SK-N-SH (cell line): ENCODE data around the gene ZNF138. TPM values are rescaled to one million over a fixed set of nuclear protein-coding genes. Genes with fewer than 3 reads are reported as not detected.
A peak's percentile ranks its signal among the peaks of the same experiment; 100 is the strongest.

Experiments
- CTCF ChIA-PET: fragments of 300-600, 350-600 bp; formaldehyde crosslinking; extraction: SDS; loops from one replicate; lab custom pipeline; 2021; lab: Yijun Ruan, JAX
- POLR2A ChIA-PET: fragments of 350-600 bp; sonication (Branson Sonifier 250); formaldehyde crosslinking; extraction: SDS; loops from one replicate; lab custom pipeline; 2020; ENCODE audit warnings: antibody characterized with exemption, inconsistent platforms; lab: Yijun Ruan, JAX
- DNase-seq: peaks from one replicate; pipeline ENCODE4 v3.0.0; 2012
- H2AFZ ChIP-seq: fragments of 200-600 bp; sonication (generic); 2 replicates; pipeline ENCODE4 v1.8.1; 2016; ENCODE audit warnings: antibody characterized with exemption, mild to moderate bottlenecking, low read depth
- H3F3A ChIP-seq: fragments of 200-600 bp; sonication (generic); replicated peaks from 2 replicates; pipeline ENCODE3; 2016; ENCODE audit warnings: antibody characterized with exemption, mild to moderate bottlenecking; ENCODE audit not compliant: insufficient read depth
- H3K27ac ChIP-seq, 2 experiments: fragments of 200-500 bp in 1 of 2; fragments of 200-600 bp in 1 of 2; sonication (Bioruptor generic) in 1 of 2; sonication (generic), shearing (Covaris generic) in 1 of 2; 2 replicates each; pipeline versions ENCODE4 v1.5.1 to v1.6.1; 2014 to 2016; ENCODE audit warnings: low read depth in 2 of 2, inconsistent platforms in 1 of 2, low read length in 1 of 2, mild to moderate bottlenecking in 1 of 2, mixed read lengths in 1 of 2
- H3K27me3 ChIP-seq: fragments of 200-600 bp; sonication (generic), shearing (Covaris generic); 2 replicates; pipeline ENCODE4 v1.6.1; 2016; ENCODE audit warnings: mixed run types; ENCODE audit not compliant: insufficient read depth
- H3K36me3 ChIP-seq, 2 experiments: fragments of 200-500 bp in 1 of 2; fragments of 200-600 bp in 1 of 2; sonication (Bioruptor generic) in 1 of 2; sonication (generic) in 1 of 2; replicated peaks in 1 of 2; 2 replicates each; pipeline versions ENCODE3 to v1.5.1; 2014 to 2016; ENCODE audit warnings: low read length in 1 of 2, mild to moderate bottlenecking in 1 of 2; ENCODE audit not compliant: insufficient read depth in 2 of 2, control insufficient read depth in 1 of 2
- H3K4me1 ChIP-seq, 2 experiments: fragments of 200-500 bp in 1 of 2; fragments of 200-600 bp in 1 of 2; sonication (Bioruptor generic) in 1 of 2; sonication (generic), shearing (Covaris generic) in 1 of 2; 2 replicates each; pipeline versions ENCODE4 v1.5.1 to v1.6.1; 2014 to 2016; ENCODE audit warnings: low read depth in 1 of 2, low read length in 1 of 2, mixed run types in 1 of 2; ENCODE audit not compliant: insufficient read depth in 2 of 2, control insufficient read depth in 1 of 2
- H3K4me2 ChIP-seq: fragments of 200-600 bp; sonication (generic), shearing (Covaris generic); 2 replicates; pipeline ENCODE4 v1.6.1; 2017; ENCODE audit warnings: mixed run types
- H3K4me3 ChIP-seq, 2 experiments: fragments of 200-500 bp in 1 of 2; fragments of 200-600 bp in 1 of 2; sonication (Bioruptor generic) in 1 of 2; sonication (generic), shearing (Covaris generic) in 1 of 2; 2 replicates each; pipeline versions ENCODE4 v1.5.1 to v1.8.1; 2014 to 2016; ENCODE audit warnings: low read depth in 2 of 2, inconsistent platforms in 1 of 2, low read length in 1 of 2, mild to moderate bottlenecking in 1 of 2, mixed read lengths in 1 of 2, moderate library complexity in 1 of 2
- H3K79me2 ChIP-seq: fragments of 200-600 bp; sonication (generic); 2 replicates; pipeline ENCODE4 v1.8.1; 2017; ENCODE audit warnings: mild to moderate bottlenecking; ENCODE audit not compliant: insufficient read depth
- H3K9ac ChIP-seq: fragments of 200-600 bp; sonication (generic); 2 replicates; pipeline ENCODE4 v1.6.1; 2017; ENCODE audit warnings: mixed run types
- H3K9me2 ChIP-seq: fragments of 200-600 bp; sonication (generic); 2 replicates; pipeline ENCODE4 v1.6.1; 2017; ENCODE audit warnings: mixed run types
- H3K9me3 ChIP-seq: fragments of 200-600 bp; sonication (generic); 2 replicates; pipeline ENCODE4 v1.6.1; 2017; ENCODE audit warnings: mixed run types, mild to moderate bottlenecking, moderate library complexity
- H4K20me1 ChIP-seq: fragments of 200-600 bp; sonication (generic); 2 replicates; pipeline ENCODE4 v1.6.1; 2017; ENCODE audit warnings: mild to moderate bottlenecking, mixed run types; ENCODE audit not compliant: insufficient read depth
- CTCF ChIP-seq: fragments of 200-600 bp; sonication (generic); IDR thresholded peaks from 2 replicates; pipeline ENCODE4 v1.6.1; 2017; ENCODE audit warnings: antibody characterized with exemption, mild to moderate bottlenecking, moderate library complexity
- GABPA ChIP-seq: IDR thresholded peaks from 2 replicates; pipeline ENCODE4 v1.4.0; 2012; ENCODE audit warnings: low read depth, mild to moderate bottlenecking
- GATA2 ChIP-seq: sonication (generic); formaldehyde crosslinking; IDR thresholded peaks from 2 replicates; pipeline ENCODE4 v1.5.0; 2020; ENCODE audit warnings: mild to moderate bottlenecking, missing genetic modification reagents
- NFIC ChIP-seq: IDR thresholded peaks from 2 replicates; pipeline ENCODE4 v1.4.0; 2012; ENCODE audit warnings: borderline replicate concordance
- NRF1 ChIP-seq: IDR thresholded peaks from 2 replicates; pipeline ENCODE4 v1.6.1; 2012; ENCODE audit warnings: low read depth, mild to moderate bottlenecking, low read length
- PBX3 ChIP-seq: IDR thresholded peaks from 2 replicates; pipeline ENCODE4; 2012
- POLR2AphosphoS5 ChIP-seq: IDR thresholded peaks from 2 replicates; pipeline ENCODE4 v1.6.1; 2012; ENCODE audit warnings: low read depth, low read length
- RFX5 ChIP-seq: IDR thresholded peaks from 2 replicates; pipeline ENCODE4 v1.6.1; 2012; ENCODE audit warnings: mild to moderate bottlenecking, improper control_type of control experiment, low read length
- WGBS: methylation state at CpG from one replicate; pipeline ENCODE4 v1.1.6; 2017; ENCODE audit warnings: low lambda C conversion rate; 5-methylcytosine and 5-hydroxymethylcytosine counted together
- polyA plus RNA-seq, 3 experiments: library from polyadenylated mRNA; depleted of rRNA; stranded (reverse); fragments of >200 nt; gene quantifications; 2 replicates each; pipeline ENCODE4 v1.2.3, GENCODE V29; 2012
- TF ChIP-seq, protein P1 (sequence below): IDR thresholded peaks from 2 replicates; pipeline ENCODE4 v1.4.0; 2012; ENCODE audit warnings: low read depth, borderline replicate concordance

Gene ZNF138
- polyA plus RNA-seq, 1 of the 3 experiments (the other 2 are of a cell fraction) = 4.9 TPM

DNA sequence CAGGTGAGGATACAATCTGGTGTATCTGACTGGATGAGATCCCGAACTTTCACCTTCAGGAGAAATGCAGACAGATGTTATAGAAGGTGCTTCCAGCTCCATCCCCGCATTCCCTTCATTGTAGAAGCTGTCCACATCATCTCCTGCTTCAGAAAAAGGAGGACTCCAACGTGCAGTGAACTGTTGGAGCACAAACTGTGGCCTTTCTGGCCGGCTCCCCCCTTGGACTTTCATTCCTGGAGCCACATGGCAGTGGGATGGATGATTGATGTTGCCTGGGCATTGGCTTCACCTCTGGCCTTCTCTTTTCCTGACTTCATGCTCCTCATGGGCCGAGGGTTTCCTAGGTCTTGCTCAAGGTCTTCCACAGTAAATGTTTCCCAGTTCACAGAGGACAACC is 79.3 kb downstream of the ZNF138 start:
- 19% methylated on average over 5 of the region's 5 CpGs for WGBS
- no peak for TF ChIP-seq NRF1
- no peaks in the 10 kb centered on the region for H3K36me3 ChIP-seq
- peaks cover 9% of the 10 kb centered on the region; the same call in 1 of the 2 replicates for H3K27me3 ChIP-seq
- H4K20me1 ChIP-seq = no peaks in the 10 kb centered on the region
- ChIA-PET POLR2A (no interaction called here), CTCF (no interaction called here)
- no peak overlapping the region for H3K9ac ChIP-seq
- peak overlapping the region in 1 of 2 experiments; percentile 19; a peak in 1 of 4 replicates for H3K4me3 ChIP-seq
- H3K9me3 ChIP-seq = no peaks in the 10 kb centered on the region
- no peaks in the 10 kb centered on the region for H3K79me2 ChIP-seq
- DNase-seq = peak; percentile 12
- no peaks in the 10 kb centered on the region for H3F3A ChIP-seq
- no peaks in the 10 kb centered on the region for H3K9me2 ChIP-seq
- H3K27ac ChIP-seq = no peak overlapping the region
- no peak overlapping the region for H2AFZ ChIP-seq
- peaks cover 0 to 6% of the 10 kb centered on the region in 2 experiments; a peak in 1 of 4 replicates for H3K4me1 ChIP-seq
- H3K4me2 ChIP-seq = no peak overlapping the region

DNA sequence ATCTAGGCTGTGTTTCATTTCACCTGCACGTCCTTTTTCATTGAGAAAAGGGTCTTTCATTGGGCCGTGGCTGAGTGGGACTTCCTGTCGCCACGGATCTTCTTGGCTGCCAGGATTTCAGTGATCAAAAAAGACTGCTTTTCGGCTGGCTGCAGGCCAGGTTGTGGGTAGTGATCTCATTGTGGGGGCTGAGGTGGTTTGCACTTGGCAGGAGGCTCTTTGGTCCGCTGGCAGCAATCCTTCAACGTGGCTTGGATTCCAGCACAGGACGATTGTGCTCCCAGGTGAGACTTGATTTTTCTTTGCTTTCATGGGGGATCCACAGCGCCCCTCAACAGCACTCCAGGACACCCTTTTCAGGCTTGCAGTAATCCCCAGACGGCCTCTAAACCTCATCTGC is 79.9 kb downstream of the ZNF138 start:
- TF ChIP-seq GABPA = no peak
- no peak for TF ChIP-seq RFX5
- TF ChIP-seq PBX3 = no peak
- peak; percentile 70 for TF ChIP-seq NFIC
- peaks cover 9% of the 10 kb centered on the region; the same call in 1 of the 2 replicates for H3K27me3 ChIP-seq
- no peak overlapping the region for H2AFZ ChIP-seq
- H3K4me3 ChIP-seq = peak overlapping the region in 1 of 2 experiments; percentile 19; a peak in 1 of 4 replicates
- H3K79me2 ChIP-seq = no peaks in the 10 kb centered on the region
- ChIA-PET CTCF (no interaction called here), POLR2A (no interaction called here)
- H3K27ac ChIP-seq = no peak overlapping the region
- H3K4me1 ChIP-seq = peaks cover 0 to 6% of the 10 kb centered on the region in 2 experiments; a peak in 1 of 4 replicates
- H3K36me3 ChIP-seq = no peaks in the 10 kb centered on the region
- 25% methylated on average over 10 of the region's 10 CpGs for WGBS
- DNase-seq = peak; percentile 9
- no peaks in the 10 kb centered on the region for H3K9me2 ChIP-seq
- H4K20me1 ChIP-seq = no peaks in the 10 kb centered on the region
- no peaks in the 10 kb centered on the region for H3K9me3 ChIP-seq
- H3F3A ChIP-seq = no peaks in the 10 kb centered on the region
- no peak overlapping the region for H3K4me2 ChIP-seq
- no peak overlapping the region for H3K9ac ChIP-seq

- no peaks in the 10 kb centered on the region for H3K9me2 ChIP-seq
- ChIA-PET POLR2A (no interaction called here), CTCF (no interaction called here)
- H3K9ac ChIP-seq = no peak overlapping the region
- H3K27me3 ChIP-seq = peaks cover 9% of the 10 kb centered on the region; the same call in 1 of the 2 replicates
- no peak overlapping the region for H2AFZ ChIP-seq
- H3F3A ChIP-seq = no peaks in the 10 kb centered on the region
- WGBS = 63% methylated on average over 20 of the region's 23 CpGs
- peaks cover 0 to 6% of the 10 kb centered on the region in 2 experiments; a peak in 1 of 4 replicates for H3K4me1 ChIP-seq
- H3K4me3 ChIP-seq = no peak overlapping the region
- no peaks in the 10 kb centered on the region for H3K36me3 ChIP-seq
- H4K20me1 ChIP-seq = no peaks in the 10 kb centered on the region
- peak; percentile 13 for DNase-seq
- TF ChIP-seq CTCF (no peak), RFX5 (no peak), GATA2 (no peak), POLR2AphosphoS5 (no peak)
- TF ChIP-seq, protein P1, sequence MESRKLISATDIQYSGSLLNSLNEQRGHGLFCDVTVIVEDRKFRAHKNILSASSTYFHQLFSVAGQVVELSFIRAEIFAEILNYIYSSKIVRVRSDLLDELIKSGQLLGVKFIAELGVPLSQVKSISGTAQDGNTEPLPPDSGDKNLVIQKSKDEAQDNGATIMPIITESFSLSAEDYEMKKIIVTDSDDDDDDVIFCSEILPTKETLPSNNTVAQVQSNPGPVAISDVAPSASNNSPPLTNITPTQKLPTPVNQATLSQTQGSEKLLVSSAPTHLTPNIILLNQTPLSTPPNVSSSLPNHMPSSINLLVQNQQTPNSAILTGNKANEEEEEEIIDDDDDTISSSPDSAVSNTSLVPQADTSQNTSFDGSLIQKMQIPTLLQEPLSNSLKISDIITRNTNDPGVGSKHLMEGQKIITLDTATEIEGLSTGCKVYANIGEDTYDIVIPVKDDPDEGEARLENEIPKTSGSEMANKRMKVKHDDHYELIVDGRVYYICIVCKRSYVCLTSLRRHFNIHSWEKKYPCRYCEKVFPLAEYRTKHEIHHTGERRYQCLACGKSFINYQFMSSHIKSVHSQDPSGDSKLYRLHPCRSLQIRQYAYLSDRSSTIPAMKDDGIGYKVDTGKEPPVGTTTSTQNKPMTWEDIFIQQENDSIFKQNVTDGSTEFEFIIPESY = no peak
- H3K27ac ChIP-seq = no peak overlapping the region
- H3K9me3 ChIP-seq = no peaks in the 10 kb centered on the region
- no peak overlapping the region for H3K4me2 ChIP-seq
- no peaks in the 10 kb centered on the region for H3K79me2 ChIP-seq
Measured at GRCh38 chr7:64874562-64875250, 80.5 kb downstream of the ZNF138 start.
